GM18868 (cell line): ENCODE measurements around the gene MFAP2.
"Not testable (repeated sequence)": the region's sequence is repeated elsewhere in the genome, so short reads cannot be mapped to it uniquely, and the experiment has no call there.

Experiments
- ATAC-seq: cut with Tn5 transposase; IDR thresholded peaks from one replicate; pipeline ENCODE4 v1.9.1; 2021; ENCODE audit warnings: mild to moderate bottlenecking, moderate library complexity; ENCODE audit not compliant: unreplicated experiment

The MFAP2 gene

DNA sequence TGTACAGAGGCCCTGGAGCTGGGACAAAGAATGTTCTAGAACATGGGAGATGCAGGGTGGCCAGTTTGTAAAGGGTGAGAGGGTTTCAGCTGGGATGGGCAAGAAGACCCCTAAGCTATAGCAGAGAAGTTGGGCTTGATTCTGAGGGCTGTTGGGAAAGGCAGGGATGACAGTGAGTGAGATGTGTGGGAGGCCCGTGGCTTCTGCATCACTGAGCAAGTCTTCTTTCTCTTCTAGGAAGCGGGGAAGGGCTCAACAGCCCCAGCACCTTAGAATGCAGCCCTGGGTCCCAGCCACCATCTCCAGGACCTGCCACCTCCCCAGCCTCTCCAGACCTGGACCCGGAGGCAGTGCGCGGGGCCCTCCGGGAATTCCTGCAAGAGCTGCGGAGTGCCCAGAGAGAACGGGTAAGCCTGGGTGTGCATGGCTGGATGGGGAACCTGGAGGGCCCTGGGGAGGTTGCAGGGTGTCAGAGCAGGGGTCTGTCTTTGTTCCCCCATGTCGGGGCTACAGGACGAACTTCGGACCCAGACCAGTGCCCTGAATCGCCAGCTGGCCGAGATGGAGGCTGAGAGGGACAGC lies 14.8 kb downstream of the MFAP2 start:
- ATAC-seq, result no peak

DNA sequence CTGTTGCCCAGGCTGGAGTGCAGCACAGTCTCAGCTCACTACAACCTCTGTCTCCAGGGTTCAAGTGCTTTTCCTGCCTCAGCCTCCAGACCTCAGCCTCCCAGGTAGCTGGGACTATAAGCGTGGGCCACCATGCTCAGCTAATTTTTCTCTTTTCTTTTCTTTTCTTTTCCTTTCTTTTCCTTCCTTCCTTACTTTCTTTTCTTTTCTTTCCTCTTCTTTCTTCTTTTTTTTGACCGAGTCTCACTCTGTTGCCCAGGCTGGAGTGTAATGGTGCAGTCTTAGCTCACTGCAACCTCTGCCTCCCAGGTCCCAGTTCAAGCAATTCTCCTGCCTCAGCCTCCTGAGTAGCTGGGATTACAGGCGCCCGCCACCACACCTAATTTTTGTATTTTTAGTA lies 16.3 kb downstream of the MFAP2 start:
- not testable (repeated sequence) for ATAC-seq

DNA sequence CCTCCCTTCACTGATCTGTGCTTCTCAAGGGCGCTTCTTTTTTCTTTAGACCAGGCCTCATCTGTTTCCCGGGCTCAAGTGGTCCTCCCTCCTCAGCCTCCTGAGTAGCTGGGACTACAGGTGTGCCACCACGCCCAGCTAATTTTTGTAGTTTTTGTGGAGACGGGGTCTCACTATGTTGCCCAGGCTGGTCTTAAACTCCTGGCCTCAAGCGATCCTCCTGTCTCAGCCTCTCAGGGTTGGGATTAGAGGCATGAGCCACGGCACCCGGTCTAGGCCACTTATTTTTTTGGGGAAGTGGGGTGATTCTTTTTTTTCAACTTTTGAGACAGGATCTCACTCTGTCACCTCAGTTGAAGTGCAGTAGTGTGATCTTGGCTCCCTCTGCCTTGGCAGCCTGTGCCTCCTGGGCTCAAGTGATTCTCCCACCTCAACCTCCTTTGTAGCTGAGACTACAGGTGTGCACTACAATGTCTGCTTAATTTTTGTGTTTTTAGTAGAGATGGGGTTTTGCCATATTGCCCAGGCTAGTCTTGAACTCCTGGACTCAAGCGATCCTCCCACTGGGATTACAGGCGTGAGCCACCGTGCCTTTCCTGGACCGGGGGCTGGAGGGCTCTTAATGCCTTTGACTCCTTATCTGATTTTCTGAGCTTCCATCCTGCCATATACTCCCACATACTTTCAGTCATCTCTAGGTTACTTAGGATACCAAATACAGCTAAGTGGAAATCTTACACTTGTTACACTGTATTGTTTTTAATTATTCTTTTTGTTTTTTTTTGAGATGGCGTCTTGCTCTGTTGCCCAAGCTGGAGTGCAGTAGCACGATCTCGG lies 18.9 kb downstream of the MFAP2 start:
- no peak for ATAC-seq

DNA sequence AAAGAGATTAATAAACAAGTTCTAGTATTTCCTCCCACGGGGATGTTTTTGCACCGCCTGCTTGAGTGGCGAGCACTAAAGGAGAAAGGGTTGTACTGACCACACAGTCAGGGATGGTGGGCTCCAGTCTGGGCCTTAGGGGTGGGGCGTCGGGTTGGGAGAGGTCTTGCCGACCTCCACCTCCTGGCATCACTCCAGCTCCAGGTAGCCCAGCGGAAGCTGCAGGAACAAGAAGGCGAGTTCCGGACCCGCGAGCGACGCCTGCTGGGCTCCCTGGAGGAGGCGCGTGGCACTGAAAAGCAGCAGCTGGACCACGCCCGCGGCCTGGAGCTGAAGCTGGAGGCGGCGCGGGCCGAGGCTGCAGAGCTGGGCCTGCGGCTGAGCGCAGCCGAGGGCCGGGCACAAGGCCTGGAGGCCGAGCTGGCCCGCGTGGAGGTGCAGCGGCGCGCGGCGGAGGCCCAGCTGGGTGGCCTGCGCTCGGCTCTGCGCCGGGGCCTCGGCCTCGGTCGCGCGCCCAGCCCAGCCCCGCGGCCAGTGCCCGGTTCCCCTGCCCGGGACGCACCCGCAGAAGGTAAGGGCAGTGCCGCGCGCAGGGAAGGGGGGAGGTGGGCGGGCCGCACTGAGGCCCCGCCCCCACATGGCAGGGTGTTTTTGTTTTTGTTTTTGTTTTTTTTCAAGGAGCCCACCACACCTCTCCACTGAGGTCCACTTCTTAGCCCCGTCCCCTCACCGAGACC lies 19.7 kb downstream of the MFAP2 start:
- peak; percentile 59 for ATAC-seq

DNA sequence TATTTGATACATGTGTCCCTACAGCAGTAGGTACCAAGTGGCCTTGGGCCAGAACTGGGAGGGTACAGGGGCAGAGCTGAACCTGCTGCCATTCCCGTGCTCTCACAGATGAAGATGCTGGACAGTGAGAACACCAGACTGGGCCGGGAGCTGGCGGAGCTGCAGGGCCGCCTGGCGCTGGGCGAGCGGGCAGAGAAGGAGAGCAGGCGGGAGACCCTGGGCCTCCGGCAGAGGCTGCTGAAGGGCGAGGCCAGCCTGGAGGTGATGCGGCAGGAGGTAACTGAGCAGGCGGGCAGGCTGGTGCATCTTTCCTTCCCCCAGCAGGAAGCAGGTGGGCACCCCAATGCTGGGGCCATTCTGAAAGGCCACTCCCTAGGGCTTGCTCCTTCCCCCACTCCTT lies 21.9 kb downstream of the MFAP2 start:
- ATAC-seq, result no peak

DNA sequence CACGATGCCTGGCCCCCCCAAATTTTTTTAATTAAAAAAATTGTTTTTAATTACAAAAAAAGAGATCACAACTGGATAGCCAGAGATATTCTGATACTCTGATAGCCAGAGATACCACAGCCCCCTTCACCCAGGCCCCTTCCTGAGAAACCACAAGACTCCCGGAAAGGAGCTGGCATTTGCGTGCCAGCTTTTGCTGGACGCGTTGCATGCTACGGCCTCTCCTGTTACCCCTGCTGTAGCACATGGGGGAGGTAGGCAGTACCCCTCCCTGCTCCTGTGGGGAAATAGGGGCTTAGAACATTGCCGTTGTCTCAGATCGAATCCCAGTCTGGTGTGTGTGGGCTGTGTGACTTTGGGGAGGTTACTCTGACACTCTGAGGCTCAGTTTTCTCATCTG lies 22.7 kb downstream of the MFAP2 start:
- ATAC-seq, result no peak

DNA sequence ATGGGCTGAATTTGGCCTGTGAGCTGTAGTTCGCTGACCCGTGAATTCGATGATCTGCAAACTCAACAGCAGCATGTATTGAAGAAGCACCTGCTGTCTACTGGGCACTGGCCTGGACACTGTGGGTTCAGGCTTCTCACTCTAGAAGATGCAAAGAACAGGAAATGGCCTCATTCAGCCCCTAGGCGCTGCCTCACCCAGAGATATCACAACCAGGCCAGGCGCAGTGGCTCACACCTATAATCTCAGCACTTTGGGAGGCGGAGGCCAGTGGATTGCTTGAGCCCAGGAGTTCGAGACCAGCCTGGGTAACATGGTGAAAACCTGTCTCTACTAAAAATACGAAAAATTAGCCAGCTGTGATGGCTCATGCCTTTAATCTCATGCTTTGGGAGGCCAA lies 23.6 kb downstream of the MFAP2 start:
- ATAC-seq, result no peak

DNA sequence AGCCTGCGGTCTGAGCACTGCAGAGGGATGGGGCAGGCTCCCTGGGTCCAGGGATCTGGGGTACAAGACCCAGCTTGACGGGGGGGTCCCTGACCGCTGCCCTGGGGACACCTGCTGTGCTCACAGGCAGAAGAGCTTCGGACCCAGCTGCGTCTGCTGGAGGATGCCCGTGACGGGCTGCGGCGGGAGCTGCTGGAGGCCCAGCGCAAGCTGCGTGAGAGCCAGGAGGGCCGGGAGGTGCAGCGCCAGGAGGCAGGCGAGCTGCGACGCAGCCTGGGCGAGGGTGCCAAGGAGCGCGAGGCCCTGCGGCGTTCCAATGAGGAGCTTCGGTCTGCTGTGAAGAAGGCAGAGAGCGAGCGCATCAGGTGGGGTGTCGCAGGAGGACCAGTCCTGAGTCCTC lies 25.2 kb downstream of the MFAP2 start:
- ATAC-seq, result no peak

DNA sequence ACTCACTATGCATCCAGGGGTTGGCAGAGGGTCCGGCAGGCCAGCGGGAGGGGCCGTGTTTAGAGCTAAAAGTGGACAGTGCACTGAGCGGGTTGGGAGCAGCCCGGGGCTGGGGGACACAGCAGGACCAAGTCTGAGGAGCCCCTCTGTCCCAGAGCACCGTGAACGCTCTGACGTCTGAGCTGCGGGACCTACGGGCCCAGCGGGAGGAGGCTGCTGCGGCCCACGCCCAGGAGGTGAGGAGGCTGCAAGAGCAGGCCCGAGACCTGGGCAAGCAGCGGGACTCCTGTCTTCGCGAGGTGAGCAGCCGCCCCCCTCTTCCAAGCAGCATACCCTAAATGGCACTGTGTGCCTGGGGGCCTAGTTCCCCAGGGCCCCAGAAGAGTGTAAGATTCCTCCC lies 25.8 kb downstream of the MFAP2 start:
- no peak for ATAC-seq

DNA sequence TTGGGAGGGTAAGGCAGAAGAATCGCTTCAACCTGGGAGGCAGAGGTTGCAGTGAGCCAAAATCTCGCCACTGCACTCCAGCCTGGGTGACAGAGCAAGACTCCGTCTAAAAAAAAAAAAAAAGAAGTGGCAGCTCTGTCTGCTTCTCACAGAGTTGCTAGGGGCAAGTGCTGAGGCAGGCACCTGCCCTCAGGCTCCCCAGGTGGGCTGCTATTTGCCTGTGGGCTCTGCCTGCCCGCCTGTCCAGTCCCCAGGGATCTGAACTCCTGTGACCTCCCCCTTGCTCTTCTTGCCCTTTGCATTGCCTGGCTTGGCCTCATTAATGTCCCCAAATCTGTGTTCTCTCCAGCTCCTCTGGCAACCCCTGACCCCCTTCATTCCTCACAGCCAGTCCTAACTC lies 28.0 kb downstream of the MFAP2 start:
- ATAC-seq, result not testable (repeated sequence)

DNA sequence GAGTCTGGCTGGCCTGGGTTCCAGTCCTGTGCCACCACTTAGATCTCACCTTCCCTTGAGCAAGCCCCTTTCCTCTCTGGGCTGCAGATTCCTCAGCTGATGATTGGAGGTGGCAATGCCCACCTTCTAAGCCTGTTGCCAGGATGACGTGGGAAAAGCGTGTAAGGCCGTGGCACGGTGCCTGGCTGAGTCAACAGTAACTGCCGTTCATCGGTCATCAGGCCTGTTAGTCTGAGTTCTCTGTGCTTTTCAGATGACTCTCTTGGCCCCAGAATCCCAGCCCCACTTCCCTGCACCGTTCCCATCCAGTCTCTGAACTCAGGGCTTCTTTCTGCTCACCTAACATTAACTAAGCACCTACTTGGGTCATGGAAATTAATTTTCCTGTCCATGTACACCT lies 31.4 kb downstream of the MFAP2 start:
- ATAC-seq, result not testable (repeated sequence)

DNA sequence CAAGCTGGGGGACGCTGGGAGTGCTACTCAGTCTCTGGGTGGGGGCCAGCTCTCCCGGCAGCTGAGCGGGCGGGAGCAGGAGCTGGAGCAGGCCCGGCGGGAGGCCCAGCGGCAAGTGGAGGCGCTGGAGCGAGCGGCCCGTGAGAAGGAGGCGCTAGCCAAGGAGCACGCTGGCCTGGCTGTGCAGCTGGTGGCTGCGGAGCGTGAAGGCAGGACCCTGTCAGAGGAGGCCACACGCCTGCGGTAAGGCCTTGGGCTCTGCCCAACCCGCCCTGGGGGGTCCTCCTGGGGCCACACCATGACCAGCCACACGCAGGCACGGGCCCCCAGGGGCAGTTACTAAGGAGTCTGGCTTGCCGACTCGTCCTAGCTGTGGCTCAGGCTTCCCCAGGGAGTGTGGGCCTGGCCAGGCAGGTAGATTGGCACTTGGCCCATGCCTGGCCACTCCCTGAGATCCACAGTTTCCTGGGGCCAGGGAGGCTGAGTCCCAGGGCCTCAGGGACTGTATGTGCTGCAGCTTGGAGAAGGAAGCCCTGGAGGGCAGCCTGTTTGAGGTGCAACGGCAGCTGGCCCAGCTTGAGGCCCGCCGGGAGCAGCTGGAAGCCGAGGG lies 32.0 kb downstream of the MFAP2 start:
- ATAC-seq, result not testable (repeated sequence)

DNA sequence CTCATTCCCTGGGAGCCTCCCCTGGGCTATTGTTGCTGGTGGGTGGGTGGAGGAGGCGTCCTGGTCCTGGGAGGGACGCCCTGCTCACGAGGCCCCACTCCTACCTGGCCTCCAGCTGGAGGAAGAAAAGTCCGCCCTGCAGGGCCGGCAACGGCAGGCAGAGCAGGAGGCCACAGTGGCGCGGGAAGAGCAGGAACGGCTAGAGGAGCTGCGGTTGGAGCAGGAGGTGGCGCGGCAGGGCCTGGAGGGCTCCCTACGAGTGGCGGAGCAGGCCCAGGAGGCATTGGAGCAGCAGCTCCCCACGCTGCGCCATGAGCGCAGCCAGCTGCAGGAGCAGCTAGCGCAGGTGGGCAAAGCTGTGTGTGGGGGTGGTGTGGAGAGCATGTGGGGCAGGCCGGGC lies 33.8 kb downstream of the MFAP2 start:
- ATAC-seq, result no peak

DNA sequence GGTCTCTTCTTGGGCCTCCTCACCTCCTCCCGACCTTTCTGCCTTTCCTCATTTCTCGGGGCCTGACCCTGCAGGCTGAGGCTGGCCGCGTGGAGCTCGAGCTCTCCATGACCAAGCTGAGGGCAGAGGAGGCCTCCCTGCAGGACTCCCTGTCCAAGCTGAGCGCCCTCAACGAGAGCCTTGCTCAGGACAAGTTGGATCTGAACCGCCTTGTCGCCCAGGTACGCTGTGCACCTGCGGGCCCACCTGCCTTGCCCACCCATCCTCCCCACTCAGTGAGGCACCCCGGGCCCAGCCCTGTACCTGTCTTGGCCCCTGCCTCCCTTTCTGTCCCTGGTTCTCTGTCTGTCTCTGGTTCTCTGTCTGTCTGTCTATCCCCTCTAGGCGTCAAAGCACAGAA lies 34.2 kb downstream of the MFAP2 start:
- not testable (repeated sequence) for ATAC-seq

DNA sequence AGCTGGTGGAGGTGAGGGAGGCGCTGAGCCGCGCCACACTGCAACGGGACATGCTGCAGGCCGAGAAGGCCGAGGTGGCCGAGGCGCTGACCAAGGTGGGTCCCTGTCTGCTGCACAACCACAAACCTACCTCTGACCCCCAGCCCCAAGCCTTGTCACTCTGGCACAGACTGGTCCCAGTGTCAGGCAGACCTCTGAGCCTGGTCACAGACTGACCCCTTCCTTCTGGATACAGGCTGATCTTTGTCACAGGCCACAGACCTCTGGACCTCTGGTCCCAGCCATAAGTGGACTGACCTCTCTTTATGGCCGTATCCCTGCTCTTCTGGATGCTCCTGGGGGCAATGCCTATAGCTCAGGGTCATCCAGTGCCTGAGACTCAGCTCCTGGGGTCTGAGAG lies 34.9 kb downstream of the MFAP2 start:
- not testable (repeated sequence) for ATAC-seq

DNA sequence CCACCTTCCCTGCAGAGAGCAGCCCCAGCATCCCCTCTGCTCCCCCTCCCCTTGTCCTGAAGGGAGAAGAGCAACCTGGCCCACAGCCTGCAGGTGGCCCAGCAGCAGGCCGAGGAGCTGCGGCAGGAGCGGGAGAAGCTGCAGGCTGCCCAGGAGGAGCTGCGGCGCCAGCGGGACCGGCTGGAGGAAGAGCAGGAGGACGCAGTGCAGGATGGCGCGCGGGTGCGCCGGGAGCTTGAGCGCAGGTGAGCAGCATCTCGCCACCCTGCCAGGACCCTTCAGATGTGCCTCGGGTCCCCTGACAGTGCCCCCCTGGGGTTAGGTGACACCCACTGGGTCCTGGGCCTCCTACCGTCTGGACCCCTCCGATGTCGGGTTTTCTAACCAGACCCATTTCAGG lies 36.4 kb downstream of the MFAP2 start:
- no peak for ATAC-seq

DNA sequence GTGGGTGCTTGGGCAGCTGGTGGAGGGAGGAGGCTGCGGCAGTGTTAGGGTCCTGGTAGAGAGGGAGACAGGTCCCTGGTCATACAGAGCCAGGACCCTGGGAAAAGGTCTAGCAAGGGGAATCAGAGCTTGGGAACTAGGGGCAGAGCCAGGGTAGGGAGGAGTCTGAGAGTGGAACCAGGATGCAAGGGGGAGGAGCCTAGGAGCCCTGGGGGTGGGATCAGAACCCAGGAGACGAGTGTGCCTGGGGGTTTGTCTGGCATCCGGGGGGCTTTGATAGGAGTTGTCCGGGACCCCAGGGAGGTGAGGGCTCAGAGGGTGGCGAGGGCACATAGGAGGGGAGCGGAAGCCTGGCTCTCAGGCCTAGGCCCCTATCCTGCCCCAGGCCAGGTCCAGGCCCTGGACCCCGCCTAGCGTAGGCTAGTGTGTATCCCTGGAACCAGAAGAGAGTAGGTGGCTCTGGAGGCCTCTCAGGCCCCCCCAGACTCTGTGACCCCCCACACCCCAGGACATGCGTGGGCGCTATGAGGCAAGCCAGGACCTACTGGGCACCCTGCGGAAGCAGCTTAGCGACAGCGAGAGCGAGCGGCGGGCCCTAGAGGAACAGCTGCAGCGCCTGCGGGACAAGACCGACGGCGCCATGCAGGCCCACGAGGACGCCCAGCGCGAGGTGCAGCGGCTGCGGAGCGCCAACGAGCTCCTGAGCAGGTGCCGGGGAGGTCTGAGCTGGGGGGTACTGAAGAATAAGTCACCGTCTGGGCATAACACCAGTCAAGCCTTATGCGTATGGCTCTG lies 40.8 kb downstream of the MFAP2 start:
- not testable (repeated sequence) for ATAC-seq

DNA sequence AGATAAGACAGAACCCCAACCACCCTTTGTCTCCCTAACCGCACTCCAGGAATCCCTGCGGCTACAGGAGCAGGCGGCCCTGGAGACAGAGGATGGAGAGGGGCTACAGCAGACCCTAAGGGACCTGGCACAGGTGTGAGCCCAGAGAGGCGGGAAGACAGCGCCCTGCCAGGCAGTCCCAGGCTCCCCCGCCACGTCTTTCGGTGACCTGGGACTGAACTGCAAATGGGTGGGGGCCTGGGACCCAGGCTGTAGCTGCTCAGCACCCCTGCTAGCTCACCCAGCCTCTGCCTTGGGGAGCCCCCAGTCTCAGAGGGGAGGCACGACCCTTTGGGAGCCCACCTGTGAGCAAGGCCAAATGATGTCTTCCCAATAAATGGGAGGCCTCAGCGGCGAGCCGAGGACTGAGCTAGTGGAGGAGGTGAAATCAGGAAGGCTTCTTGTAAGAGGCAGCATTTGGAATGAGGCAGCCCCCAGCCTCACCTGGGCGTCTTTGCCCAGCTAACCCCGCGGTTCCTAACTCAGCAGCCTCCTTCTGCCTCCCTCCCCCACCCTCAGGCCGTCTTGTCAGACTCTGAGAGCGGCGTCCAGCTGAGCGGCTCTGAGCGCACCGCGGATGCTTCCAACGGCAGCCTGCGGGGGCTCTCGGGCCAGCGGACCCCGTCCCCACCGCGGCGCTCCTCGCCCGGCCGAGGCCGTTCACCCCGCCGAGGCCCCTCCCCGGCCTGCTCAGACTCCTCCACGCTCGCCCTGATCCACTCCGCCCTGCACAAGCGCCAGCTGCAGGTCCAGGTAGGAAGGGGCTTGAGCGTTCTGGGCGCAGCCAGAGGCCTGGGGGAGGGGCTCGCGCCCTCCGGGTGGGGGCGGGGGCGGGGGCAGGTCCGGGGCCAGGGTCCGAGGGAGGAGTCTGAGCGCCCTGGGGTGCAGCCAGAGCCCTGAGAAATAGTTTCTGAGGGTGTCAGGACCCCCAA lies 41.8 kb downstream of the MFAP2 start:
- ATAC-seq, result no peak

DNA sequence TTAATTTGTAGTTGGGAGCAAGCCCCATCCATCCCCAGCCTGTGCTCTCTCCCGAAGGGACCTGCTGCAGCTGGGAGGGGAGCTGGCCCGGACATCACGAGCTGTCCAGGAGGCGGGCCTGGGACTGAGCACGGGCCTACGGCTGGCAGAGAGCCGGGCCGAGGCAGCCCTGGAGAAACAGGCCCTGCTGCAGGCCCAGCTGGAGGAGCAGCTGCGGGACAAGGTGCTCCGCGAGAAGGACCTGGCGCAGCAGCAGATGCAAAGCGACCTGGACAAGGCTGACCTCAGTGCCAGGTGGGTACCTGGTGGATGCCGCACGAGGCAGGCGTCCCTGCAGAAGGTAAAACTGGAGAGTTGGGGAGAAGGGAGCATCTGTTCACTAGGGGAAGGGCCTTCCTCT lies 43.8 kb downstream of the MFAP2 start:
- not testable (repeated sequence) for ATAC-seq

DNA sequence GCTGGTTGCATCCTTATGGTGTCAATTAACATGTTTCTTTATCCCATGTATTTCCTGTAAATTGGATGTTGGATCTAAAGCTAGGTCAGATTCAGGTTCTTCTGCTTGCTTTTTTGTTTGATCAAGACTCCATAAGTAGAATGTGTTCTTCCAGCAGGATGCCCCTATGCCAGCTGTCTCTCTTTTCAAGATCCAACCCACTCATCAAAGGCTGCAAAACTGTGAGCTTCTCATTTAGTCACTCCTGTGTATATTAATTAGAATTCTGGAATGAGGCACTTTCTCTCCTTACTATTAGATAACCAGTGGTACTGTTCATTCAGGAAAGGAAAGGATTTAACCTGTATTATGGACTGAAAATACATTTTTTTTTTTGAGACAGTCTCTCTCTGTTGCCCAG lies 46.5 kb downstream of the MFAP2 start:
- ATAC-seq, result not testable (repeated sequence)
